ENCODE measurements around the gene TNIK. TPM values are rescaled to one million over a fixed set of nuclear protein-coding genes. Genes with fewer than 3 reads are reported as not detected.

Gene TNIK
- total and polyA plus RNA-seq, 4 donors, result 3.7 to 9.8 (median 5.2) TPM

- no peak for TF ChIP-seq REST (IDR thresholded peaks at IDR 0.05)
- no peak for TF ChIP-seq CTCF (IDR thresholded peaks at IDR 0.05; ENCODE audit: low read depth, low read length, missing input control)
- TF ChIP-seq FOXA1 (IDR thresholded peaks at IDR 0.05), result no peak
These were observed 223.8 kb downstream of the TNIK start (continued) for GRCh38 chr3:171236265-171237008.

- Histone ChIP-seq H3K27me3 (ENCODE audit: control insufficient read depth in 4 of 4, insufficient read depth in 4 of 4, low read length in 3 of 4) (no peaks in the 10 kb centered on the region), H3K9ac (ENCODE audit: low read depth in 1 of 2, low read length in 2 of 2) (no peak overlapping the region), H3K36me3 (ENCODE audit: control insufficient read depth in 4 of 4, insufficient read depth in 3 of 4, low read depth in 1 of 4, low read length in 3 of 4) (no peaks in the 10 kb centered on the region), H3K4me1 (ENCODE audit: control insufficient read depth in 4 of 4, insufficient read depth in 4 of 4, low read length in 3 of 4) (no peaks in the 10 kb centered on the region), H3K4me3 (ENCODE audit: low read depth in 1 of 3, low read length in 3 of 3) (no peak overlapping the region), H3K27ac (ENCODE audit: low read depth in 1 of 2, low read length in 2 of 2) (no peak overlapping the region), H3K9me3 (ENCODE audit: control insufficient read depth in 4 of 4, low read length in 3 of 4) (no peaks in the 10 kb centered on the region)
- DNase-seq (ENCODE audit: low spot score), result no peak
- WGBS, result 97% methylated on average over 8 of the region's 8 CpGs
- TF ChIP-seq YY1 (IDR thresholded peaks at IDR 0.05) (no peak), EGR1 (IDR thresholded peaks at IDR 0.05; ENCODE audit: low read depth in 2 of 2) (no peak), RXRA (IDR thresholded peaks at IDR 0.05) (no peak), SP1 (IDR thresholded peaks at IDR 0.05) (no peak), MAX (IDR thresholded peaks at IDR 0.05) (no peak), GABPA (IDR thresholded peaks at IDR 0.05 in 1 of 2, conservative IDR thresholded peaks at IDR 0.05 in 1 of 2) (no peak), FOXA1 (IDR thresholded peaks at IDR 0.05) (no peak), NR2F2 (IDR thresholded peaks at IDR 0.05) (no peak), ZBTB33 (IDR thresholded peaks at IDR 0.05) (no peak), ATF3 (IDR thresholded peaks at IDR 0.05) (no peak), RAD21 (IDR thresholded peaks at IDR 0.05) (no peak), HNF4A (conservative IDR thresholded peaks at IDR 0.05) (no peak), JUND (IDR thresholded peaks at IDR 0.05) (no peak), CTCF (IDR thresholded peaks at IDR 0.05; ENCODE audit: low read depth, low read length, missing input control) (no peak), HNF4G (IDR thresholded peaks at IDR 0.05) (no peak), FOXA2 (IDR thresholded peaks at IDR 0.05) (no peak), REST (IDR thresholded peaks at IDR 0.05) (no peak)
These were observed 225.8 kb downstream of the TNIK start for GRCh38 chr3:171234298-171235010.
